Breast epithelium (tissue), 3 donors: ENCODE results near the gene ATP2B3.

Experiments used
- CTCF ChIP-seq, 3 donors: fragments of 450-650 bp; IDR thresholded peaks; one replicate each; pipeline ENCODE4 v1.5.1; 2016 to 2017; ENCODE audit warnings: antibody characterized with exemption in 3 of 3, mild to moderate bottlenecking in 3 of 3, moderate library complexity in 3 of 3
- POLR2A ChIP-seq: fragments of 450-650 bp; IDR thresholded peaks from one replicate; pipeline ENCODE4 v1.6.1; 2016; ENCODE audit warnings: antibody characterized with exemption, mild to moderate bottlenecking, moderate library complexity
- POLR2AphosphoS5 ChIP-seq, 3 donors: sonication (generic); formaldehyde crosslinking; IDR thresholded peaks; one replicate each; pipeline ENCODE4 v1.6.1; 2017; ENCODE audit warnings: antibody characterized with exemption in 3 of 3

- TF ChIP-seq CTCF (IDR thresholded peaks at IDR 0.05): no peak
- TF ChIP-seq POLR2AphosphoS5 (IDR thresholded peaks at IDR 0.05): no peak
- TF ChIP-seq POLR2A: no peak
These were observed 60.9 kb downstream of the ATP2B3 start for GRCh38 chrX:153578200-153578835.
